ENCODE measurements around the gene HOXA13.

The HOXA13 gene

DNA sequence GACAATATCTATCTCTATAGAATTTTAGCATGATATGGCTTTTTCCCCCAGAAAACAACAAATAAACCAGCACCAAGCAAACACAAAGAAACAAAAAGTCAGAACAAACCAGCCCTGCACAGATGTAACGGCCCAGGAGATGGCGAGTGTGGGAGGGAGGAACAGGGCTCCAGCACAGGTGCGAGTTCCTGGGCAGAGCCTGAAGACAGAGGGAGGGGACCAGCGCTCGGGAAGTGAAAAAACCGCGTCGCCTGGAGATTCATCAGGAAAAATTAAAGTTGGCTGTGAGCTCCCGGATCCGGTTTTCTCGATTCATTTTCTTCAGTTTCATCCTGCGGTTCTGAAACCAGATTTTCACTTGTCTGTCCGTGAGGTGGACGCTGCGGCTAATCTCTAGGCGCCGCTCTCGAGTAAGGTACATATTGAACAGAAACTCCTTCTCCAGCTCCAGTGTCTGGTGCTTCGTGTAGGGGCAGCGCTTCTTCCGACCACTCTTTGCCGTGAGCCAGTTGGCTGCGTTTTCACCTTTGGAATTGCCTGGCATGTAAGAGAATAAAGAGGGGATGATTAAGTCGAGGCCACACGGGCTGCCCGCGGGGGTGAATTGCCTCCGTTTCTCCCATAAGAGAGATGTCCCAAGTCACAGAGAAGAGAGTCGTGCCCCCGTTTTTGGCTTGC is 28.1 kb downstream of the HOXA13 start:
- DNase-seq: no peak

GRCh38 chr7:27171325-27171636 is 28.6 kb downstream of the HOXA13 start:
- DNase-seq: no peak

- no peak for DNase-seq
Measured at GRCh38 chr7:27170426-27171324, 29.2 kb downstream of the HOXA13 start.

DNA sequence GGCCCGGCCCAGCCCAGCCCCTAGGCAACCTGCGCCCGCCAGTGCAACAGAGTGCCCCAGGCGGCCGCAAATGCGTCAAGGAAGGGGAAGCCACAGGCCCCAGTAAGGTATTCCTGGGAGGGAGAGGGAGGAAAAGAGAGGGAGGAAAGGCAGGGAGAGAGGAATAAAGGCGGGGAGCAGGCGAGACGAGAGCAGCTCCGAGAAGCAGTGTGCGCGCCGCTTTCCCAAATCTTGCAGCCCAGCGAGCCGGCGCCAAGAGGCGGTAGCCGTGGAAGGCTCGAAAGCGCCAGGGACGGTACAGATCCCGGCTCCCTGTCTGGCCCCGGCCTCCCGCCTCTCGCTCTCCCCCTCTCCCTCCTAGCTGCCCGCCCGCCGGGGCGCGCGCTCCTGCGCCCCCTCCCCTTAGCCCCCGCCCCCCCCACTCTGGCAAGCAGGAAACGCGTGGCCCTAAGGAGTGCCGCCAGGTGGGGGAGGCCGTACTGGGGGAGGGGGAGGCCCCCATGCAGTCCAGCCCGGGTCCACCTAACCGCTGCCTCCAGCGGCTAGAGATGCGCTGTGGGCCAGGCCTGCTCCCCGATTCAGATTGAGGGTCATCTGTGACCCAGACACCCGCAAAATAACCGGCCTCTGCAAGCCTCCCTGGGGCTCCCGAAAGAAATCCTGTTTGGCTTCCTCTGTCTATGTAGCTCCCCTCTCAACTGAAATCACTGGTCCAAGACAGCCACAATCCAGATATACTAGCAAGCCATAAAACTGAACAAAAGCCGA is 30.0 kb downstream of the HOXA13 start:
- DNase-seq: no peak

DNA sequence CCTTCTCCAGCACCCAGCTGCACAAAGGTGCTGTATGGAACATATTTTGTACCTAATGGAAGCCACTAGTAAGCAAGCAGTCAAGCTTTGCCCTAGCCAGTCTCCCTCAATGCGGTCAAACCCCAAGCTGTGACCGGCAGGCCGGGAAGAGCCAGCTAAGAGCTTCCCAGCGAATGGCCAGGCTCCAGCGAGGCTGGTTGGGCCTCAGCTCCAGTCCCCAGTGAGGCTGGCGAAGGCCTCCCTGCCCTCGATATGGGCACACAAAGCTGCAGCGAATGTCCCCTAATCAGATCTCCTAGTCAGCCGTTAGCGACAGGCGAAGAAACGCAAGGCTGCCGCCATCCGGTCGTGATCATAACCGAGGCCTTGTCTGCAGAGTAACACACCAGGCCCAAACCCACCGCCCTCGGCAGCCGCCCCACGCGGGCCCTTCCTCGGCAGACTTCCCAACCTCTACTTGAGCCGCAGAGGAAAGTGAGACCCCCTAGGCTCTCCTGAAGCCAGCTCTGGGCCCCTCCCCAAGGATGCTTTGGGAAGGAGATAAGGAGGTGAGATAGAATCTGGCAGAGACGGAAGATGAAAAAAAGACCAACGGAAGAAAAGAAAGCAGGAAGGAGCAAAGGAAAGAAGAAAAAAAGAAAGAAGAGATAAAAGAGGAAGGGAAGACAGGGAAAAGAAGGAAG is 31.5 kb downstream of the HOXA13 start:
- no peak for DNase-seq

DNA sequence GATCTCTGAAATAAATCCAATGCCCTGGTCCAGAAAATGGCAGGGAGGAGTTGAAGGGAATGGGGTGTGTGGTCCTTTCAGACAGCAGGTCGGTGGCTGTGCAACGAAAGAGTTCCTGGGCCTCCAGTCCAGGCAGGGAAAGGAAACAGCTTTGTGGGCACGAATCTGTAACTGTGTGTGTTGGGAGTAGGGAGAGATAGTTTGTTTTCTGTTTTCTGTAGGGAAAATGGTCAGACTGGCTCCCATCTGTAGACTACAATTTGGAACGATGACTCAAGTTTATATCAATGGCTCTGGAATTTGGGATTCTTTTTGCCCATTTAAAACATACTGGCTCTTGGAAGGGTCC is 32.0 kb downstream of the HOXA13 start:
- no peak for DNase-seq

- DNase-seq: no peak
Measured at GRCh38 chr7:27166531-27167505, 33.1 kb downstream of the HOXA13 start.

GRCh38 chr7:27165996-27166530 is 33.8 kb downstream of the HOXA13 start:
- DNase-seq: no peak

DNA sequence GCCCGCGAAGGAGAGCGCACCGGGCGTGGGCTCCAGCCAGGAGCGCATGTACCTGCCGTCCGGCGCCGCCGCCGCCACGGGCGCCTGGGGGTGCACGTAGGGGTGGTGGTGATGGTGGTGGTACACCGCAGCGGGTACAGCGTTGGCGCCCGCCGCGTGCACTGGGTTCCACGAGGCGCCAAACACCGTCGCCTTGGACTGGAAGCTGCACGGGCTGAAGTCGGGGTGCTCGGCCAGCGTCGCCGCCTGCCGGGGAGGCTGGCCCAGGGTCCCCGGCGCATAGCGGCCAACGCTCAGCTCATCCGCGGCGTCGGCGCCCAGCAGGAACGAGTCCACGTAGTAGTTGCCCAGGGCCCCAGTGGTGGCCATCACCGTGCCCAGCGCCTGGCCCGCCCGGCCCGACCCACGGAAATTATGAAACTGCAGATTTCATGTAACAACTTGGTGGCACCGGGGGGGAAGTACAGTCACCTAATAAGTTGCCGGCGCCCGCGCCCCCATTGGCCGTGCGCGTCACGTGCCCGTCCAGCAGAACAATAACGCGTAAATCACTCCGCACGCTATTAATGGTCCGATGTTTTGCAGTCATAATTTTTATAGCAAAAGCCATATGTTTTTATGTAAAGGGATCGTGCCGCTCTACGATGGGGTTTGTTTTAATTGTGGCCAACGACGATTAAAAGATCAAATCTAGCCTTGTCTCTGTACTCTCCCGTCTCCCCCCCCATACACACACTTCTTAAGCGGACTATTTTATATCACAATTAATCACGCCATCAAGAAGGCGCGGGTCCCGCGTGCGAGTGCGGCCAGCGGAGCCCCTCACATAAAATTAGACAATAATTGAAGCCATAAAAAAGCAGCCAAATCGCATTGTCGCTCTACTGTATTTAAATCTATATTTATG is 34.5 kb downstream of the HOXA13 start, which contains the start of gene HOXA9:
HOXA9 (minus strand) TSS at position 449 of the 907 bp plus-strand sequence; CDS start at position 369, 80 bp downstream.
- DNase-seq: no peak

GRCh38 chr7:27164367-27165088 is 35.4 kb downstream of the HOXA13 start:
- no peak for DNase-seq

DNA sequence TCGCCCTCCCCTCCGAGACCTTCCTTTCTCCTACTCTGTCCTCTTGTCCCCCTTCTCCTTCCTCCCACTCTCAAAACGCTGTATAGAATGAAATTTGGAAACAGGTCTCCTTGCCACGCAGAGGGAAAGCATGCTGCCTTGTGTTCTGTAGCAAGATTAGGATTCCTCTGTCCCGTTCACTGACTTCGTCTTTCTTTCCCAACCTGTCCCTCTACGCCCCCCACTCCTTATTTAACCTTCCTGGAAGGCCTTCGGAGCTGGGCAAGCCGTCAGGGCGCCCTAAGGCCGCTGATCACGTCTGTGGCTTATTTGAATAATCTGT is 35.9 kb downstream of the HOXA13 start:
- DNase-seq: no peak

- DNase-seq: no peak
Measured at GRCh38 chr7:27163288-27164044, 36.4 kb downstream of the HOXA13 start.

DNA sequence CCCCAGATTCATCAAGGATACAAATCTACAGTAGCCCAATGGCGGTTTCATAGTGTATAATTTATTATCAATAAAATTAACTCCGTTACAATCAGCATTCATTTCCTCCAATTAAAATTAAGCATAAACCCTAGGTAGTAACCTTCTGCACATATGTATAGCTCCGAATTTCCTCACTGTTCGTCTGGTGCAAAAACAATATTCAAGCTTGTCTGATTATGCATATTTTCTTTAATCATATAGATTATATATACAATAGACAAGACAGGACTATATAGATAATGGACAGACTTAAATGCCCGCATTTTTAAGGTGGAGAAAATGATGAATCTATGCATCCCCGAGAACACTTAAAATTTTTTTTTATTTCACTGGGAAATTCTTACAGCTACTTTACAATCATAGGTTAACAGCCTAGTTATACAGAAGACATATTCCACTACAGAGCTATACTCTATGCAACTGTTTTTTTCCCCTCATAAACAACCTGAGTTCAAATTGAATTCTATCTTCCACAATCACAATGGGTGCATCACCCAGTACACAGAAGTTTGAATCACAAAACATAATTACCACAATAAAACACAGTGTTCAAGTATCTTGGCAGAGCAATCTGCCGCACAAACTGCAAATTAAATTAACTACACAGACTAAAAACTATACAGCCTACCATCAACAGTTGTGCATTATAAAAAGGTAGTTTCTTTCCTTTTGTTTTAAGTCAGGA is 37.2 kb downstream of the HOXA13 start:
- DNase-seq: no peak

DNA sequence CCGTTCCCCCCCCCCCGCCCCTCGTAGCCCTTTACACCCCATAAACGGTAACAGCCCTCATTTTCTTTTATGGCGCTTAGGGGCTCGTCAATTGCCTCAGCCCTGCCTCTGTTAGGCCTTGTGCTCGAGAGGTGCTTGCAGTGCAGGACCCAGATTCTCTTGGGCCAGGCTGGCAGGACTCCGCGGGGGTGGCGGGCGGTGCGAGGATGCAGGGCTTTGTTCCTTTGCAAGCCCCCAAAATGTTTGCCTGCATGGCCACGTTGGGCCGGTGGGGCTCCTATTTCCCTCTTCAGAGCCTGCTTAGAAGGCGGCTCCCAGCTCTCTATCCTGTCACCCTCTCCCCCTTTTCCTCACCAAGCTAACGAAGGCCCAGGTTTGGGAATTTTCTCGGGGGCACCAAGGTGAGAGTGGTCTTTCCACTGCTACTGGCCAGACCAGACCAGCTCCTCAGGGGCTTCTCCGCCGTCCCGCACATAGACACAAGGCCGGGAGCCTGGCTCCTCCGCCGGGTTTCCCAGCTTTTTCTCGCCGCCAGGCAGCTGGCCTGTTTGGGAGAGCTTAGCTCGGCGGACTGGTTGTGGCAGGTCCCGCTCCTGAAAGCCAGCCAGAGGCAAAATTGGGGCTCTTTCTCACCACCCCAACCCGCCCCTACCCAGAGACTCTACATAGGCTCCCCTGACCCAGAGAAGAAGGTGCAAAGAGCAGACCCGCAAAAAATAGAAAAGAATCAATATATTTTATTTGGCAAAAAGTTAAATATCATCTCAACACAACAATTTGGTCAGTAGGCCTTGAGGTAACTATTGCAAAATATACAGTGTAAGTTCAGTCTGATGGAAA is 38.0 kb downstream of the HOXA13 start:
- DNase-seq: no peak

DNA sequence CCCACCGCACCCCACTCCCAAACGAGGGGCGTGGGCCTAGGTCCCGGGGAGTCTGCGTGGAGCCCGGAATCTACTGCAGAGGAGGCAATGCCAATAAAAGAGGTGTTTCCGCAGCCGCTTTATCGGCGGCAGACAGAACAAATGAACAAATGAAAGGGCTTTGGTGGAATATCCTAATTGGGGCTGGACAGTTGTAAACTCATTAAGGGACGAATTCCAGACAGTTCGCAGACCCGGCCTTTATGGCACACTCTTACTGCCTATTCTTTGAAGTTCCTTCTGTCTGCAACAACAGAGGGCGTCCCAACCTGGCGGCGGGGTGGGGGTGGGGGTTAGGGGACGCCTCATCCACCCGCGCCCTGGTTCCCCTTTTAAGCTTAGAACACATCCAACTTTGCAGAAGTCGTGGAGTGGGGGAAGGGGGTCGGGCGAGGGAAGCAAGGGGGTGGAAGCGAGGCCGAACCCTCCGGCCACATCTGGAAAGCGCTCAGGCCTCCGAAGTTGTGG is 38.6 kb downstream of the HOXA13 start:
- DNase-seq: peak in 4 of 56 donors; percentile 14 to 32 (median 24)
